Sigmoid colon (tissue), 7 donors: Measurements from ENCODE around the gene LRCH4. TPM values are rescaled to one million over a fixed set of nuclear protein-coding genes. Genes with fewer than 3 reads are reported as not detected.

Source experiments
- DNase-seq: peaks from one replicate; pipeline ENCODE4 v3.0.0-alpha.2; 2019
- H3K27ac ChIP-seq, 4 donors: fragments of 200-600 bp; sonication (generic); one replicate each; pipeline ENCODE4 v1.5.1; 2016 to 2019; ENCODE audit warnings: mild to moderate bottlenecking in 1 of 4
- H3K27me3 ChIP-seq, 3 donors: fragments of 200-600 bp; sonication (generic); one replicate each; pipeline ENCODE4 v1.5.1; 2019; ENCODE audit warnings: mild to moderate bottlenecking in 1 of 3
- H3K36me3 ChIP-seq, 4 donors: fragments of 200-600 bp; sonication (generic); one replicate each; pipeline ENCODE4 v1.5.1; 2016 to 2019
- H3K4me1 ChIP-seq, 4 donors: fragments of 200-600 bp; sonication (generic); one replicate each; pipeline ENCODE4 v1.5.1; 2017 to 2019
- H3K4me3 ChIP-seq, 4 donors: fragments of 200-600 bp; sonication (generic); one replicate each; pipeline ENCODE4 v1.5.1; 2017 to 2019; ENCODE audit warnings: mild to moderate bottlenecking in 2 of 4, moderate library complexity in 1 of 4
- H3K9me3 ChIP-seq, 4 donors: fragments of 200-600 bp in 3 of 4; sonication (generic) in 3 of 4; one replicate each; pipeline versions ENCODE4 v1.5.1 to v1.6.1; 2013 to 2019
- CTCF ChIP-seq, 4 experiments: fragments of 450-650 bp in 3 of 4; fragments of 200-600 bp in 1 of 4; IDR thresholded peaks; one replicate each; pipeline ENCODE4 v1.5.1; 2016 to 2019; ENCODE audit warnings: antibody characterized with exemption in 4 of 4, mild to moderate bottlenecking in 3 of 4, moderate library complexity in 2 of 4
- EP300 ChIP-seq, 4 donors: sonication (generic); formaldehyde crosslinking; IDR thresholded peaks; one replicate each; pipeline ENCODE4 v1.6.1; 2017; ENCODE audit warnings: antibody characterized with exemption in 4 of 4
- POLR2A ChIP-seq, 2 donors: fragments of 450-650 bp; IDR thresholded peaks; one replicate each; pipeline ENCODE4 v1.6.1; 2016; ENCODE audit warnings: antibody characterized with exemption in 2 of 2, mild to moderate bottlenecking in 2 of 2, moderate library complexity in 2 of 2
- POLR2AphosphoS5 ChIP-seq, 4 donors: sonication (generic); formaldehyde crosslinking; IDR thresholded peaks; one replicate each; pipeline ENCODE4 v1.6.1; 2017; ENCODE audit warnings: antibody characterized with exemption in 4 of 4
- WGBS, 2 donors: extraction: QIAGEN DNeasy Blood & Tissue Kit; methylation state at CpG; one replicate each; pipeline ENCODE4 v1.1.7; 2013; 5-methylcytosine and 5-hydroxymethylcytosine counted together
- intact Hi-C: fragments of 100-400 bp; cut with DNase I; formaldehyde crosslinking; loops from one replicate; pipeline ENCODE4 v1.15.1; 2023
- polyA plus RNA-seq, 3 donors: library from polyadenylated mRNA; stranded (reverse); fragments of 200-250 nt; gene quantifications; one replicate each; pipeline ENCODE4 v1.2.3, GENCODE V29; 2013
- total RNA-seq, 4 donors: library from RNA; depleted of rRNA; stranded (reverse); fragments of >200 nt; gene quantifications; one replicate each; pipeline ENCODE4 v1.1.0, GENCODE V29; 2016
- donor health status: healthy with polysubstance abuse.
- donor health status: Bipolar disorder and iron deficiency.
- donor health status: healthy.

Gene LRCH4
- total and polyA plus RNA-seq, 7 donors, result 28.2 to 92.3 (median 40.7) TPM

DNA sequence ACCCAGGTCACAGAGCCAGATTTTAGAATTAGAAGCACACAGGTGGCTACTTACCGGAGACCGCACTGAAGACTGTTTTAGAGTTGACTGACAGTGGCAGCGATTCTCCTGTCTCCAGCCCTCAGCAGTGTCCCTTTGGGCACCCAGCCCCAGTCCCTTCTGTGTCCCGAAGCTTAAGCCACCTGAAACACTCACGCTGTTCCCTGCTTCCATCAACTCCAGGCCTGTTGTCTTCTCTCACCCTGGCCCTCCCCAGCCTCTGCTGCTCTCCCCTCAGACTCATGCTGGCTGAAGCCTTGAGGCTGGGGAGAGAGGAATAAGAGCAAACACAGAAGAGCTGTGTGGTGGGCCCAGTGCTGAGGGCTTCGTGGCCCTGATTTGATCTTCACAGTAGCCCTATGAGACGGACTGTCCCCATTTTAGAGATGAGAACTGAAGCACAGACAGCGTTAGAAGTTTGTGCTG lies 22.8 kb downstream of the LRCH4 start:
- H3K4me3 ChIP-seq, result no peak overlapping the region
- H3K36me3 ChIP-seq, result peaks cover 0 to 18% (median 5%) of the 10 kb centered on the region in 4 donors
- intact Hi-C loops, result loop anchor here (5.0 kb wide), 1 partner anchor 129 kb away; the partner anchor contains the start of gene GIGYF1
- H3K4me1 ChIP-seq, result peaks cover 0 to 5% (median 0%) of the 10 kb centered on the region in 4 donors
- no peaks in the 10 kb centered on the region for H3K27me3 ChIP-seq
- H3K27ac ChIP-seq, result no peak overlapping the region
- no peaks in the 10 kb centered on the region for H3K9me3 ChIP-seq
- 95 to 96% methylated on average over 8 of the region's 8 CpGs for WGBS, 2 donors
- TF ChIP-seq POLR2A (IDR thresholded peaks at IDR 0.05), result no peak
- TF ChIP-seq EP300 (IDR thresholded peaks at IDR 0.05), result no peak
- TF ChIP-seq CTCF (IDR thresholded peaks at IDR 0.05), result no peak
- no peak for TF ChIP-seq POLR2AphosphoS5 (IDR thresholded peaks at IDR 0.05)
- DNase-seq, result no peak

- Histone ChIP-seq H3K9me3 (no peaks in the 10 kb centered on the region), H3K27me3 (no peaks in the 10 kb centered on the region), H3K27ac (no peak overlapping the region), H3K4me3 (no peak overlapping the region), H3K4me1 (peaks cover 0 to 5% (median 0%) of the 10 kb centered on the region in 4 donors), H3K36me3 (peaks cover 0 to 18% (median 5%) of the 10 kb centered on the region in 4 donors)
- peak; percentile 65 for DNase-seq
- intact Hi-C loops, result loop anchor here (5.0 kb wide), 1 partner anchor 130 kb away; the partner anchor contains the start of gene GIGYF1
- 90 to 94% methylated on average over 26 of the region's 26 CpGs for WGBS, 2 donors
- TF ChIP-seq POLR2A (IDR thresholded peaks at IDR 0.05) (no peak), POLR2AphosphoS5 (IDR thresholded peaks at IDR 0.05) (no peak), EP300 (IDR thresholded peaks at IDR 0.05) (no peak), CTCF (IDR thresholded peaks at IDR 0.05) (no peak)
Measured at GRCh38 chr7:100562195-100563099, 23.5 kb downstream of the LRCH4 start.

DNA sequence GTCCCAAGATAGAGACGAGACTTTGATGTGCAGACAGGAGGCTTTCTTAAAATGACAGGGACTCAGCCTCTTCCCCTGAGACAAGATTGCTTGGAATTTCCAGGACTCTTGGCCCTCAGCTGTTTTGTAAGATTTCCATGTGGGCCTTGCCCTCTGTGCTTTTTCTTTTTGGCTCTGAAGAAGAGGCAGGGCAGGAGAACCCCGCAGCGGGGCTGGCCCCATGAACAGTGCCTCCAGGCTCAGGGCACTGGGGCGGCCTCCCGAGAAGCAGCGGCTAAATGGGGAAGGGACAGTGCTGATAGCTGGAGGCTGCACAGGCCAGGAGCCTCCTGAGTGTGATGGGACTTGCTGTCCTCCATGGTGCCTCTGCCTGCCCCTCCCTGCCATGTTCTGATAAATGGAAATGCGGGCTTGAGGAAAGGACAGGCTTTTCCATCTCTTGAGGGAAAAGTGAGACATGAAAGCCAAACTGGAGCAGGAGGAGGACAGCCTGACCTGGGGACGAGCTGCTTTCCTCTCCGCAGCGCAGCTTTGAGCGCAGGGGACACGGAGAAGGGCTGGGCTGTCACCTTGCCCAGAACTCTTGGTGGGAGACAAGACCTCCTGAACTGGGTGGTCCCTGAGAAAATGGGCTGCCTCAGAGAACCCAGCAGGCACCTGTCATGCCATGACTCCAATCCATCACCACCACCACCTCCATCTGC lies 24.3 kb downstream of the LRCH4 start:
- 97 to 98% methylated on average over 12 of the region's 12 CpGs for WGBS, 2 donors
- no peak for DNase-seq
- peaks cover 0 to 25% (median 8%) of the 10 kb centered on the region in 4 donors for H3K36me3 ChIP-seq
- TF ChIP-seq POLR2A (IDR thresholded peaks at IDR 0.05) (no peak), EP300 (IDR thresholded peaks at IDR 0.05) (no peak), CTCF (IDR thresholded peaks at IDR 0.05) (no peak), POLR2AphosphoS5 (IDR thresholded peaks at IDR 0.05) (no peak)
- H3K4me1 ChIP-seq, result peaks cover 0 to 5% (median 0%) of the 10 kb centered on the region in 4 donors
- no peak overlapping the region for H3K27ac ChIP-seq
- intact Hi-C loops, result loop anchor here (5.0 kb wide), 1 partner anchor 131 kb away; the partner anchor contains the start of gene GIGYF1
- no peaks in the 10 kb centered on the region for H3K27me3 ChIP-seq
- H3K4me3 ChIP-seq, result no peak overlapping the region
- no peaks in the 10 kb centered on the region for H3K9me3 ChIP-seq

- intact Hi-C loops, result loop anchor here (2.0 kb wide), 2 partner anchors 76 to 90 kb away; partner anchors contain the start of gene NYAP1
- H3K27me3 ChIP-seq, result no peaks in the 10 kb centered on the region
- DNase-seq, result no peak
- H3K27ac ChIP-seq, result no peak overlapping the region
- no peak for TF ChIP-seq EP300 (IDR thresholded peaks at IDR 0.05)
- no peak for TF ChIP-seq CTCF (IDR thresholded peaks at IDR 0.05)
- TF ChIP-seq POLR2AphosphoS5 (IDR thresholded peaks at IDR 0.05), result no peak
- no peak for TF ChIP-seq POLR2A (IDR thresholded peaks at IDR 0.05)
- no peaks in the 10 kb centered on the region for H3K9me3 ChIP-seq
- H3K4me1 ChIP-seq, result peaks cover 0 to 5% (median 0%) of the 10 kb centered on the region in 4 donors
- peaks cover 12 to 50% (median 19%) of the 10 kb centered on the region in 4 donors for H3K36me3 ChIP-seq
- WGBS, 2 donors, result 48 to 72% methylated on average over 4 of the region's 4 CpGs
- no peak overlapping the region for H3K4me3 ChIP-seq
Measured at GRCh38 chr7:100559127-100559526, 26.8 kb downstream of the LRCH4 start.
